Spinal cord (tissue), 4 donors: ENCODE measurements around the gene ARL10. TPM values are rescaled to one million over a fixed set of nuclear protein-coding genes. Genes with fewer than 3 reads are reported as not detected.
A peak's percentile ranks its signal among the peaks of the same experiment; 100 is the strongest.

Experiments
- polyA plus RNA-seq, 2 donors: library from polyadenylated mRNA; unstranded; fragments of 120-200 nt; gene quantifications; one replicate each; pipeline ENCODE4 v1.2.1, GENCODE V29; 2013; ENCODE audit not compliant: insufficient read length in 2 of 2
- small RNA-seq: library from RNA; depleted of rRNA; stranded (forward); fragments of <200 nt; gene quantifications from one replicate; pipeline ENCODE3, GENCODE V24; 2014; ENCODE audit warnings: low replicate concordance
- total RNA-seq, 2 donors: library from RNA; depleted of rRNA in 1 of 2; stranded (reverse); fragments of 120-200 nt in 1 of 2; fragments of >200 nt in 1 of 2; gene quantifications; one replicate each; pipeline versions ENCODE4 v1.2.3 to v1.2.4, GENCODE V29; 2013 to 2014

The ARL10 gene
- total and polyA plus RNA-seq, 4 donors, result 22.6 to 39.3 (median 29.2) TPM

Small RNAs within 50 kb of the gene (small RNA-seq; reads per million reads assigned to genes)
- gene MIR1271, result 1.3 reads per million, percentile 84 among the genes with 10 or more reads in this experiment

Other genes starting within 250 kb of the ARL10 start
- 10 to 100 TPM; 12.7 to 20.1 TPM for gene SIMC1, start 127.1 kb upstream of the ARL10 start, total RNA-seq
- gene SIMC1, start 127.1 kb upstream of the ARL10 start, polyA plus RNA-seq, result 10 to 100 TPM; 25.2 to 29.2 TPM
- 10 to 100 TPM; 83.6 to 92.7 TPM for gene KIAA1191, start 3.7 kb upstream of the ARL10 start, total RNA-seq
- 100 to 1,000 TPM; 171 to 181 TPM for gene KIAA1191, start 3.7 kb upstream of the ARL10 start, polyA plus RNA-seq
- gene NOP16, start 23.1 kb downstream of the ARL10 start, total RNA-seq, result 1 to 10 TPM; 5.2 to 9.9 TPM
- 10 to 100 TPM; 32.7 to 35.8 TPM for gene NOP16, start 23.1 kb downstream of the ARL10 start, polyA plus RNA-seq
- gene HIGD2A, start 23.3 kb downstream of the ARL10 start, total RNA-seq, result 100 to 1,000 TPM in 1 of 2 donors, 10 to 100 TPM in 1; 39.8 to 152 TPM
- gene HIGD2A, start 23.3 kb downstream of the ARL10 start, polyA plus RNA-seq, result 100 to 1,000 TPM; 134 to 135 TPM
- 100 to 1,000 TPM in 1 of 2 donors, 10 to 100 TPM in 1; 70.8 to 141 TPM for gene CLTB, start 51.1 kb downstream of the ARL10 start, total RNA-seq
- 100 to 1,000 TPM; 179 to 191 TPM for gene CLTB, start 51.1 kb downstream of the ARL10 start, polyA plus RNA-seq
- 10 to 100 TPM; 43.5 to 50.9 TPM for gene FAF2, start 82.9 kb downstream of the ARL10 start, total RNA-seq
- 10 to 100 TPM; 38.0 to 40.3 TPM for gene FAF2, start 82.9 kb downstream of the ARL10 start, polyA plus RNA-seq
- gene RNF44, start 171.9 kb downstream of the ARL10 start, total RNA-seq, result 10 to 100 TPM in 1 of 2 donors, 1 to 10 TPM in 1; 8.1 to 19.2 TPM
- gene RNF44, start 171.9 kb downstream of the ARL10 start, polyA plus RNA-seq, result 10 to 100 TPM; 62.9 to 74.9 TPM
- under 1 TPM; 0.20 to 0.55 TPM for gene CDHR2, start 183.9 kb downstream of the ARL10 start, total RNA-seq
- gene CDHR2, start 183.9 kb downstream of the ARL10 start, polyA plus RNA-seq, result 10 to 100 TPM; 21.2 to 23.0 TPM
- 10 to 100 TPM; 14.7 to 25.2 TPM for gene GPRIN1, start 244.7 kb downstream of the ARL10 start, total RNA-seq
- 10 to 100 TPM; 60.6 to 62.4 TPM for gene GPRIN1, start 244.7 kb downstream of the ARL10 start, polyA plus RNA-seq